Measurements from ENCODE around the gene PSMB2. TPM values are rescaled to one million over a fixed set of nuclear protein-coding genes. Genes with fewer than 3 reads are reported as not detected.

Gene PSMB2
- total and polyA plus RNA-seq, 2 of the 8 experiments (the other 6 are each of a cell fraction or from before 2014, with no cell fraction given), result 91.4 to 101 TPM

- Histone ChIP-seq H4K5ac (ENCODE audit: insufficient read length, low read depth, low read length) (no peak overlapping the region), H3K4me3 (ENCODE audit: extremely low read depth in 1 of 4, insufficient read depth in 2 of 4, low read depth in 3 of 4, low read length in 4 of 4) (no peak overlapping the region), H4K20me1 (replicated peaks in 1 of 2; ENCODE audit: control insufficient read depth in 1 of 2, insufficient read depth in 2 of 2, low read length in 2 of 2) (peaks cover 2 to 27% of the 10 kb centered on the region in 2 experiments), H3K9me3 (ENCODE audit: insufficient read depth in 2 of 2, low read depth in 1 of 2, low read length in 1 of 2) (no peaks in the 10 kb centered on the region), H3K79me1 (ENCODE audit: low read depth, low read length) (peaks cover 3% of the 10 kb centered on the region), H2BK120ac (replicated peaks; ENCODE audit: low read depth, low read length) (no peak overlapping the region), H3K56ac (replicated peaks; ENCODE audit: insufficient read length, low read depth, low read length) (no peak overlapping the region), H3K27ac (ENCODE audit: low read depth, low read length) (no peak overlapping the region), H2BK20ac (ENCODE audit: low read length) (no peak overlapping the region), H2BK15ac (ENCODE audit: low read length) (no peak overlapping the region), H4K8ac (ENCODE audit: extremely low read depth, insufficient read depth, low read length) (no peak overlapping the region), H2AFZ (ENCODE audit: low read length) (no peak overlapping the region), H3K27me3 (replicated peaks in 1 of 4; ENCODE audit: control insufficient read depth in 3 of 4, extremely low read depth in 1 of 4, insufficient read depth in 3 of 4, low read length in 3 of 4) (peaks cover 0 to under 1% (median 0%) of the 10 kb centered on the region in 4 experiments; a peak in 1 of 7 replicates), H3K4me2 (ENCODE audit: insufficient read depth in 1 of 2, low read depth in 2 of 2, low read length in 2 of 2) (no peak overlapping the region), H3K4me1 (replicated peaks in 1 of 4; ENCODE audit: control insufficient read depth in 3 of 4, insufficient read depth in 4 of 4, low read length in 3 of 4) (0 out of 7 replicates have a peak, but pooled peaks cover 0 to 2% (median 0%) of the 10 kb centered on the region in 4 experiments), H3K36me3 (ENCODE audit: control insufficient read depth in 2 of 4, insufficient read depth in 4 of 4, low read length in 3 of 4) (peaks cover 14 to 25% (median 19%) of the 10 kb centered on the region in 4 experiments; a peak in 6 of 8 replicates), H4K91ac (replicated peaks; ENCODE audit: insufficient read length, low read length) (no peak overlapping the region), H3K79me2 (ENCODE audit: control insufficient read depth in 1 of 2, insufficient read depth in 2 of 2, low read length in 2 of 2) (peaks cover 0 to 2% of the 10 kb centered on the region in 2 experiments; a peak in 1 of 4 replicates), H2AK5ac (ENCODE audit: low read depth, low read length) (no peak overlapping the region), H3K14ac (ENCODE audit: insufficient read length) (no peak overlapping the region), H3K23me2 (ENCODE audit: low read depth, low read length) (peaks cover 2% of the 10 kb centered on the region; the same call in 1 of the 2 replicates), H3K9ac (replicated peaks in 1 of 4; ENCODE audit: extremely low read depth in 1 of 4, low read depth in 3 of 4, low read length in 3 of 4) (no peak overlapping the region), H3K18ac (ENCODE audit: extremely low read depth, low read length) (no peak overlapping the region), H2BK5ac (ENCODE audit: low read depth, low read length) (peak overlapping the region; percentile 37), H3K23ac (ENCODE audit: insufficient read length) (no peak overlapping the region), H3K4ac (replicated peaks; ENCODE audit: insufficient read length, low read depth, low read length) (no peak overlapping the region), H2BK12ac (ENCODE audit: low read depth, low read length) (no peak overlapping the region)
- POLR2A ChIA-PET (ENCODE audit: partially characterized antibody), result interaction anchor here (0.7 to 2.1 kb wide), 8 partner anchors 8 to 205 kb away, joined by 3 to 8 read pairs (median 4); partner anchors contain the start of genes CLSPN, KIAA0319L, NCDN and TFAP2E
- peak in 1 of 2 experiments; percentile 94 for DNase-seq (ENCODE audit: low read depth in 1 of 2, low spot score in 2 of 2)
- CTCF ChIA-PET (ENCODE audit: partially characterized antibody), result interaction anchor here (0.5 to 5.8 kb wide), 50 partner anchors 8 to 604 kb away, joined by 3 to 81 read pairs (median 4); partner anchors contain the start of genes C1orf216, CLSPN and TFAP2E
- 80% methylated on average over 9 of the region's 9 CpGs; no CpG with 5 or more reads in 1 of the 2 experiments for WGBS, 2 experiments (ENCODE audit: extremely low coverage in 1 of 2, insufficient coverage in 1 of 2, insufficient read length in 1 of 2, insufficient replicate concordance in 2 of 2, low coverage in 1 of 2, low lambda C conversion rate in 2 of 2, missing lambda C conversion rate in 1 of 2)
- peak; percentile 91 for FAIRE-seq
- TF ChIP-seq PHF8 (conservative IDR thresholded peaks at IDR 0.05; ENCODE audit: low read depth, low read length) (no peak), CTBP2 (IDR thresholded peaks at IDR 0.05; ENCODE audit: borderline replicate concordance, insufficient read depth, insufficient read length, low read length) (no peak), GTF2F1 (IDR thresholded peaks at IDR 0.05; ENCODE audit: borderline replicate concordance, low read depth, low read length) (no peak), USF2 (IDR thresholded peaks at IDR 0.05; ENCODE audit: low read length) (no peak), RXRA (IDR thresholded peaks at IDR 0.05; ENCODE audit: insufficient read depth, low read depth, low read length) (no peak)
Measured at GRCh38 chr1:35564037-35564883, 77.1 kb downstream of the PSMB2 start.

Data from H1 (cell line).